GM12872 (cell line): Measurements from ENCODE around the gene GRIK3.

Experiments
- TF ChIP-seq, protein P1 (sequence below): IDR thresholded peaks from 3 replicates; pipeline ENCODE4 v1.5.1; 2011; ENCODE audit warnings: low read depth, mild to moderate bottlenecking, low read length, moderate library complexity; ENCODE audit not compliant: insufficient read depth

GRIK3 gene

DNA sequence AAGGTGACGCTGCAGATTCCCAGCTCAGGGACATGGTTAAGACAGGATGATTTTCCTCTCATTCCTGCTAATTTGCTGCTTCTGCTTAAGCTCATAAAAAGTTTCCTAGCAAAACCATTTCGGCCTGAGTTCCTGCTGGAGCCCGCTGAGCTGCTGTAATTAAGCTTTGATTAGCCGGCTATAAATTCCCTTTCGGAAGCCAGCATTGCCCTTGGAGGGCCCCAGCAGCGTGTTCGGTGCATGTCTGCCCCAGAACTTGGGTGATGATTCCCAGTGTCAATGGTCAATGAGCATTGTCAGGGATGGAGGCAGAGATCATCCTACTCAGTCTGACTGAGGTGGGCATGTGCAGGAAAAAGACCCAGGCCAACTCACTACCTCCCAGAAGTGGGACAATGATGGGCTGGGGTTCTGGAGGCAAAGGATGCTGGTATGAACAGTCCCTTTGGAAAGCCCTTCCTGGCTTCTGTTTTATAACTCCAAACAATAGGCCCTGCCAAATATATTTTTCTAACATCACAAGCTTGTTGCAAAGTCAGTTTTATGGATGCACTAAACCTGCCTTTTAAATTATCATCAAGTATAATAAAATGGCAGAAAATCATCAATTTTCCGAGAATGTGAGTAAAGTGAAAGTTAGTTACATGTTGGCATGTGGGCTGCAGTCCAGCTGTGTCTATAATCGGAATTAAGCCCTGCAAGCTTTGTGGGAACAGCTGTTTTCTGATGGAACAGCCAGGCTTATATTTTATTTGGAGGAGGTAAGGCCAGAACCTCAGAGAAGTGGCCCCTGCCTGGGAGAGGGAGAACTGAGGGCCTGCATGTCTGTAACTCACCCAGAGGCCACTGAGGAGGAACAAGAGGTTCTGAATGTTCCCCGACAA lies 257.1 kb downstream of the GRIK3 start:
- TF ChIP-seq, protein P1, sequence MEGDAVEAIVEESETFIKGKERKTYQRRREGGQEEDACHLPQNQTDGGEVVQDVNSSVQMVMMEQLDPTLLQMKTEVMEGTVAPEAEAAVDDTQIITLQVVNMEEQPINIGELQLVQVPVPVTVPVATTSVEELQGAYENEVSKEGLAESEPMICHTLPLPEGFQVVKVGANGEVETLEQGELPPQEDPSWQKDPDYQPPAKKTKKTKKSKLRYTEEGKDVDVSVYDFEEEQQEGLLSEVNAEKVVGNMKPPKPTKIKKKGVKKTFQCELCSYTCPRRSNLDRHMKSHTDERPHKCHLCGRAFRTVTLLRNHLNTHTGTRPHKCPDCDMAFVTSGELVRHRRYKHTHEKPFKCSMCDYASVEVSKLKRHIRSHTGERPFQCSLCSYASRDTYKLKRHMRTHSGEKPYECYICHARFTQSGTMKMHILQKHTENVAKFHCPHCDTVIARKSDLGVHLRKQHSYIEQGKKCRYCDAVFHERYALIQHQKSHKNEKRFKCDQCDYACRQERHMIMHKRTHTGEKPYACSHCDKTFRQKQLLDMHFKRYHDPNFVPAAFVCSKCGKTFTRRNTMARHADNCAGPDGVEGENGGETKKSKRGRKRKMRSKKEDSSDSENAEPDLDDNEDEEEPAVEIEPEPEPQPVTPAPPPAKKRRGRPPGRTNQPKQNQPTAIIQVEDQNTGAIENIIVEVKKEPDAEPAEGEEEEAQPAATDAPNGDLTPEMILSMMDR = no peak

DNA sequence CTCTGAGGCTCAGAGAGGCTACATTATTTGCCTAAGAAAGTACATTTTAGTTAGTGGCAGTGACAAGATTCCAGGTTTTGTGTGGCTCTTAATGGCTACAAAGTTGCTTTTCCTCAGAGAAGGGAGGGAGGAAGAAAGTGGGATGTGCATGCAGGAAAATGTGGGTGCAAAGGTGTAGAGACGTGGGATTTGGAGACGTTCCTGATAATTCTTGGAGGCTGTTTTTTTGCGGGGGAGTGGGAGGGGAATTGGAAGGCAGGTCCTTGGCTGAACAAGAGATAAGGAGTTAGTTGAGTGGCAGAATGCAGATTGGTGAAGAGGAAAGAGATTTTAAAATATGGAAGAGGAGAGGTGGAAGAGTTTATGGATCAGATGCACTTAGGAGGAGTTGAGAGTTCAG lies 258.1 kb downstream of the GRIK3 start:
- TF ChIP-seq, protein P1 = no peak

DNA sequence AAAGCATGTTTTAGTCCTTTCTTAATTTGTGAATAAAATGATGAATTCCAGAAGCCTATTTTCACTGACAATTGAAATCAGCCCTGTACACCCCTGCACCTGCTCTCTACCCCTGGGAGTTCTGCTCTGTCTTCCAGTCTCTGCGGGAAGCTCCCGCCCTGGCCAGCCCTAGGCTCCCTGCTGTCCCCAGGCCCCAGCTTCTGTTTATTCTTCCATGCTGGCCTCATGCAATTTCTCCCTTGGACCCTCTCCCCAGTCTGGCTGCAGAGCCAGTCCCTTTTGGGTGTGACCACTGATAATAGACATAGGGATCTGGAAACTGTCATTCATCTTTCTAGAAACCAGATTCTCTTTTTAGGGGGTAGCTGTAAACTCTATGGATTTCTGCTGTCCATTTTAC lies 258.6 kb downstream of the GRIK3 start:
- TF ChIP-seq, protein P1 = no peak

DNA sequence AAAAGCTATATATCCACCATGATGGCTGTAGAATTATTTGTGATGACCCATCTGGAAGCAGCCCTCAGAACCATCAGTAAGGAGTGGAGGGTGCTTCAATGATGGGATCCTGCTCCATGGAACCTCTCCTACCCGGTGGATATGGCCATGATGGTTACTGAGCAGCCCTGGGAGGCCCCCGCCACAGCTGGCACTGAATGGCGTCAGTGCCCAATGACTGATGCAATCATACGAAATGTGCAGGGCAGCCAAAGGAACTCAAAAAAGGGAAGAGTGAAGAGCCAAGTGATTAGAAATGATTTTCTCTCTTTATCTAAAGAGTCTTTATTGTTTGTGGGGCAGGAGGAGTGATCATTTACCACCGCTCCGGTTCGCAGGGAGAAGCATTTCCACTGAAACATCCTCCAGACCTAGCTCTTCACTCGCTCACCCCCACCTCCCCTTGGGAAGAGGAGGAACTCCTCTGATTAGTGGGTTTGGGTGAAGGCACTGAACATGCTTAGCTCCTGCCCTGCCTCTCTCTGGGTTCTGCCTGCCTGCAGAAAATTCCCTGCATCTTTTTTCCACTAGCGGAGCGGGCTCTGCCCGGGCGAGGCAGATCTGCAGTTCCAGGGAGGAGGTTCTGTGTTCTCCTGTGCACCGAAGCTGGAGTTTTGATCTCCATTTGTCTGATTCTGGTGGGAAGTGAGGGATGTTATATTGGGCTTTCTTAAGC lies 260.3 kb downstream of the GRIK3 start:
- TF ChIP-seq, protein P1 = no peak

DNA sequence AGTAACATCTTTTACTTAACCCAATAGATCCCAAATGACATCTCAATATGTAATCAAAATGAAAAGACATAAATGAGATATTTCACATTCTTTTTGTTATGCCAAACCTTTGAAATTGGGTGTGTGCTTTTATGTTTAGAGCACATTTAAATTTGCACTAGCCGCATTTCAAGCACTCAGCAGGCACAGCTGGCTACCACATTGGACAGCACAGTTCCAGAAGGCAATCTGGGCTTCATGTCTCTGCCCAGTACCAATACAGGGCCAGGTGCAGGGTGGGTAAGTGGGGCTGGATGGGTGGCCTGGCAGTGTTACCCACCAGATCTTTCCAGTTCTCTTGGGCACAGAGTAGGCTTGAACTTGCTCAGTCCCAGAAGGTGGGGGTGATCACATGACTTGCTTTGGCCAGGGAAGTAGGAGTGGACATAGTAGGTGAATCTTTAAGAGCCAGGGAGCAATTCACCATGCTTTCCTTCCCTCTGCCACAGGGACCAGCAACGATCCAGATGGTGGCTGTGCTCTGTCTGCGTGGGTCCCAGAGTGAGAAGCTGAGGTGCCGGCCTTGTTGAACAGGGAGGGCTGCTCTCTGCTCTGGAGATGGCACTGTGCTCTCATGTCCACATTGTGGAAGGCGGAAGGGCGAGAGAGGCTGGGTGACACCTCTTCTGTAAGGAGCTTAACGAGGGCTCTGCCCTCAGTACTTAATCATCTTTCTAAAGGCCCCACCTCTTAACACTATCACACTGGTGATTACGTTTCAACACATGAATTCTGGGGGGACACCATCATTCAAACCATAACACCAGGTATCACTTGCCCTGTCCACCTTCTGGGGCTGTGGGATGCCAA lies 261.4 kb downstream of the GRIK3 start:
- TF ChIP-seq, protein P1 = no peak

DNA sequence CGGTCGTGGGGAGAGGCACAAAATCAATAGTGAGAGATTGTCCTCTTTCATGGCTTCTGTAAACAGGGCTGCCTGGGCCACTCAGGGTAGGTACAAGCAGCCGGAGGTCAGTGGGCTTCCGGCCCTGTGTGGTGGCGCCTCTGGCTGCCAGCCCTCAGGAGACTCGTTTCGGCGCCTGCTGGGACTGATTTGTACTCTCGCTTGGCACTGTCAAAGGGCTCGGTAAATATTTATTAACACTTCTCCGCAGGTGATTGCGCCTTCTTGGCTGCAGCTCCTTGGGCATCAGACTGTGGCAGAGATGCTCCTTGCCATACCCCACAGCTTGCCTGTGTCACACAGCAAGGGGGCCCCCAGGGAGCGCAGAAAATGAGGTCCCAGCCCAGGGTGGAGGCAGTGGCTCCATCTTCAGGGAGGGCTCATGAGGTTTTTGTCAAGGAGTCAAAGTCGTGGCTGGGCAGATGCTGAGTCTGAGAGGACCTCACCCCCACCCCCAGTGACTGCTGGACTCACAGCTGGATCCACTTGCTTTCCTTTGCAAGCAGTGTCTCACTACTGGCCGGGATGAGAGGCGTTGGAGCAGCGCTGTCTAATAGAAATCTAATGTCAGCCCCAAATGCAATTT lies 262.5 kb downstream of the GRIK3 start:
- TF ChIP-seq, protein P1 = no peak
